B cell (primary cell): ENCODE measurements around the gene MEGF11.

ENCODE experiments used
- CTCF ChIP-seq: fragments of 200-600 bp; IDR thresholded peaks from one replicate; pipeline ENCODE4 v1.8.0; 2022; ENCODE audit warnings: antibody characterized with exemption, mild to moderate bottlenecking
- EZH2 ChIP-seq: IDR thresholded peaks from 2 replicates; pipeline ENCODE4 v1.6.1; 2012; ENCODE audit warnings: borderline replicate concordance, low read depth, mild to moderate bottlenecking, moderate library complexity, low read length; ENCODE audit not compliant: insufficient read depth, poor library complexity, severe bottlenecking

- TF ChIP-seq CTCF (no peak), EZH2 (no peak)
Measured at GRCh38 chr15:65925338-65925737, 328.2 kb downstream of the MEGF11 start.
